Effector memory CD4-positive, alpha-beta T cell (primary cell): ENCODE data around the gene BSX.

Experiments used
- DNase-seq, 3 donors: peaks; one replicate each; pipeline ENCODE4 v3.0.0-alpha.2; 2020
- H3K27ac ChIP-seq: 2 replicates; pipeline ENCODE4 v1.7.0; 2013; ENCODE audit warnings: mild to moderate bottlenecking, low read length, moderate library complexity; ENCODE audit not compliant: insufficient read depth, poor library complexity, severe bottlenecking
- H3K27me3 ChIP-seq: replicated peaks from 2 replicates; pipeline ENCODE4 v1.7.0; 2013; ENCODE audit warnings: mild to moderate bottlenecking, low read length; ENCODE audit not compliant: insufficient read depth, control insufficient read depth, poor library complexity, severe bottlenecking
- H3K36me3 ChIP-seq: 2 replicates; pipeline ENCODE4 v1.7.0; 2013; ENCODE audit warnings: mild to moderate bottlenecking, low read length, moderate library complexity; ENCODE audit not compliant: control insufficient read depth, insufficient read depth
- H3K4me1 ChIP-seq: 2 replicates; pipeline ENCODE4 v1.7.0; 2013; ENCODE audit warnings: low read length, mild to moderate bottlenecking; ENCODE audit not compliant: control insufficient read depth, insufficient read depth, poor library complexity, severe bottlenecking
- H3K4me3 ChIP-seq: 2 replicates; pipeline ENCODE4 v1.7.0; 2013; ENCODE audit warnings: low read length, low read depth, mild to moderate bottlenecking; ENCODE audit not compliant: insufficient read depth, poor library complexity, severe bottlenecking
- H3K9me3 ChIP-seq: 2 replicates; pipeline ENCODE4 v1.7.0; 2013; ENCODE audit warnings: mild to moderate bottlenecking, low read length, moderate library complexity; ENCODE audit not compliant: control insufficient read depth

The BSX gene

DNA sequence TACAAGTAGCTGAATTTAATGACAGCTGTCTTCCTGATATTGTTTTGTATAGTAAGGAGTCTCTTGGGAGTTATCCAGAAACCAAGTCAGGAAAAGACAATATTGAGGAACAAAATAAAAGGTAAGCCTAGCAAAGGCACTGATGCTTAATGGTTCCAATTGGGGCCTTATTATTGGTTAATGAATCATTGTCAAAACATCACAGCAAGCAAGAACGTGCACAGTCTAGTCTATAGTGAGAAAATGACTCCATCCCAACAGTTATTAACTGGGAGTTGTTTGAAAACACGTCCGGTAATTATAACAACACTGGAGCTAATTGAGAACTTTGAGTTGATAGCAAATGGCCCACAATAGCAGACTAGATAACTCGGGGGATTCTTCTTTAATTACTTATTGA lies 17.7 kb downstream of the BSX start:
- DNase-seq: no peak
- no peaks in the 10 kb centered on the region for H3K4me1 ChIP-seq
- H3K27me3 ChIP-seq: peaks cover 4% of the 10 kb centered on the region
- H3K27ac ChIP-seq: no peak overlapping the region
- H3K9me3 ChIP-seq: no peaks in the 10 kb centered on the region
- H3K36me3 ChIP-seq: no peaks in the 10 kb centered on the region
- no peak overlapping the region for H3K4me3 ChIP-seq

DNA sequence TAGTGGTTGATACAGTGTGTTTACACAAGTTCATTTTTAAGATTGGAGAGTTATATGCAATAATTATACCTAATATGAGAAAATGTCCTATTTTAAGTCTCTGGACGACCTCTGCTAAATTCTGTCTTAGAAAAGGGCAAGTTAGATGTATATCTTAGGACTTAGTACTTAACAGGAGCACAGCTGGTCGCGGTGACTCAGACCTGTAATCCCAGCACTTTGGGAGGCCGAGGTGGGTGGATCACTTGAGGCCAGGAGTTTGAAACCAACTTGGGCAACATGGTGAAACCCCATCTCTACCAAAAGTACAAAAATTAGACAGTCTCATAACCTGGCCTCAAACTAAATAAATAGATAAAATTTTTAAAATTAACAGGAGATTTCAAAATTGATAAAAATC lies 27.2 kb downstream of the BSX start:
- Histone ChIP-seq H3K9me3 (no peaks in the 10 kb centered on the region), H3K4me3 (no peak overlapping the region), H3K4me1 (no peaks in the 10 kb centered on the region), H3K27me3 (no peaks in the 10 kb centered on the region), H3K27ac (no peak overlapping the region), H3K36me3 (no peaks in the 10 kb centered on the region)
- DNase-seq: no peak

DNA sequence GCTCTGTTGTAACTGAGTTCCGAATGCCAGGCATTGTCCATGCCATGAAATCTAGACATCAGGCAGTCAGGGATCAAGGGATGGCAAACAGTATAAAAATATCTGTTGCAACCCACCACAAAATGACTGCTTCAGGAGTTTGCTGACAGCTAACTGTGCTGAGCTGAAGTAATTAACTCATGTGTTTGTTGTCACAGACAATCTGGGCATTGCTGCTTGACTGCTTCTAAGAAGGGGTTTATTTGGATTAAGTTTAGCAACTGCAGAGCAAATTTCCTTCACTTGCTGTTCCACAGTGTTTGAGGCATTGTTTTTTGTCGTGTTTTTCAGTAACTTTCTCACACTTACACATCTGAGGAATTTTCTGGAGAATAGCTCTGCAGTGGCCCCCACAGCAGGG lies 30.4 kb downstream of the BSX start:
- Histone ChIP-seq H3K9me3 (no peaks in the 10 kb centered on the region), H3K27ac (no peak overlapping the region), H3K4me1 (no peaks in the 10 kb centered on the region), H3K27me3 (no peaks in the 10 kb centered on the region), H3K36me3 (no peaks in the 10 kb centered on the region), H3K4me3 (no peak overlapping the region)
- no peak for DNase-seq

DNA sequence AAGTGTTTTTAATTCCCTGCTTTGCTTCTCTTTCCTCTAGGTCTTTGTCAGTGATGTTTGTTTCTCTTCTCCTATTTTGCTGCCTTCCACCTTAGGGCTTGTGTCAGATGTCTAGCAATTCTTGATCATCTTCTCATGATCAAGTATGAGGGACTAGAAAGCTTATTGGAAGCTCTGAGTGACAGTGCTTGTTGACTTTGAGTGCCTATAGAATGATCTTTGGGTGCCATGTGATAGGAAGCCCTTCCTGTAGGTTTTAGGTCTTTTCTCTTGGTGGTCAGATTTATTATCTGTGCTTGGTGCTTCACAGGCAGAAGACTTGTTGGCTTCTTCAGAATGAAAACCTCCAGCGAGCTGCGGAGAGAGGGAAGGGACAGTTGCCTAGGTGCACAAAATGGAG lies 43.1 kb downstream of the BSX start:
- no peak for DNase-seq
- no peaks in the 10 kb centered on the region for H3K27me3 ChIP-seq
- H3K4me1 ChIP-seq: no peaks in the 10 kb centered on the region
- no peaks in the 10 kb centered on the region for H3K9me3 ChIP-seq
- no peaks in the 10 kb centered on the region for H3K36me3 ChIP-seq
- H3K4me3 ChIP-seq: no peak overlapping the region
- no peak overlapping the region for H3K27ac ChIP-seq

GRCh38 chr11:122937983-122938382 lies 43.7 kb downstream of the BSX start:
- H3K27me3 ChIP-seq: no peaks in the 10 kb centered on the region
- no peaks in the 10 kb centered on the region for H3K4me1 ChIP-seq
- H3K9me3 ChIP-seq: no peaks in the 10 kb centered on the region
- no peak overlapping the region for H3K4me3 ChIP-seq
- DNase-seq: no peak
- no peaks in the 10 kb centered on the region for H3K36me3 ChIP-seq
- H3K27ac ChIP-seq: no peak overlapping the region

GRCh38 chr11:122933416-122933815 lies 48.2 kb downstream of the BSX start:
- DNase-seq: no peak
- no peaks in the 10 kb centered on the region for H3K27me3 ChIP-seq
- no peaks in the 10 kb centered on the region for H3K9me3 ChIP-seq
- no peaks in the 10 kb centered on the region for H3K4me1 ChIP-seq
- no peak overlapping the region for H3K4me3 ChIP-seq
- no peak overlapping the region for H3K27ac ChIP-seq
- no peaks in the 10 kb centered on the region for H3K36me3 ChIP-seq

DNA sequence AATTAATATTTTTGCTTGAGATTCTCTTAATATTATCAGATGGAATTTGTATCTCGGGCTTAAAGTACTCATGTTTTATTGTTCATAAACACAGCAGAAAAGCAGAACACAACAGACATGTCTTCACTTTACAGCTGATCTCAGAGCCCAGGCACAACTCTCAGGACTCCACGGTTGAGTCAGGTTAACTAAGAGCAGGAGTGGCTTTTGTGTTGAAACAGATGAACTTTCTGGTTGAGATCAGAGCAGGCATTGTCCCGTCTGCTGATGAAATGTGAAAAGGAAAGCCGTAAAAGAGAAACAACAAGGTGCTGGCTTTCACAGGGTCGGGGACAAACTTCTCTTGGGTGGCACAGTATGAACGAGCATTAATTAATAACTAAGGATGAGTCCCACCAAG lies 50.1 kb downstream of the BSX start:
- no peak overlapping the region for H3K27ac ChIP-seq
- DNase-seq: no peak
- no peaks in the 10 kb centered on the region for H3K27me3 ChIP-seq
- H3K4me1 ChIP-seq: no peaks in the 10 kb centered on the region
- H3K4me3 ChIP-seq: no peak overlapping the region
- H3K9me3 ChIP-seq: no peaks in the 10 kb centered on the region
- no peaks in the 10 kb centered on the region for H3K36me3 ChIP-seq
